Endothelial cell of umbilical vein (primary cell): ENCODE data around the gene PCGF2.
A peak's percentile ranks its signal among the peaks of the same experiment; 100 is the strongest.

Experiments used
- CTCF ChIP-seq, 2 donors: IDR thresholded peaks; 1 replicate in 1 of 2; 2 replicates in 1 of 2; pipeline ENCODE4 v1.5.1; 2011; ENCODE audit warnings: low read length in 2 of 2, mild to moderate bottlenecking in 2 of 2, moderate library complexity in 2 of 2, control low read depth in 1 of 2, inconsistent platforms in 1 of 2, low read depth in 1 of 2; ENCODE audit not compliant: insufficient read depth in 1 of 2; ENCODE audit errors: extremely low read depth in 1 of 2
- EZH2 ChIP-seq: IDR thresholded peaks from 2 replicates; pipeline ENCODE4 v1.6.1; 2012; ENCODE audit warnings: borderline replicate concordance, low read depth, mild to moderate bottlenecking, moderate library complexity, low read length, inconsistent platforms; ENCODE audit not compliant: severe bottlenecking
- JUN ChIP-seq: IDR thresholded peaks from 2 replicates; pipeline ENCODE4 v1.6.1; 2011; ENCODE audit warnings: borderline replicate concordance, low read depth; ENCODE audit not compliant: insufficient read length, insufficient read depth
- POLR2A ChIP-seq: IDR thresholded peaks from 2 replicates; pipeline ENCODE4 v1.6.1; 2012; ENCODE audit warnings: low read depth, mild to moderate bottlenecking, control low read depth, low read length

GRCh38 chr17:38733982-38734973 lies 13.9 kb downstream of the PCGF2 start:
- no peak for TF ChIP-seq EZH2
- peak in 1 of 2 donors; percentile 15 for TF ChIP-seq CTCF (IDR thresholded peaks at IDR 0.05; ENCODE audit: extremely low read depth in 1 of 2, insufficient read depth in 1 of 2, low read depth in 1 of 2, low read length in 2 of 2)
- TF ChIP-seq POLR2A: no peak
- TF ChIP-seq JUN: no peak
